Stimulated activated CD8-positive, alpha-beta memory T cell treated with anti-CD3 and anti-CD28 coated beads, Interleukin-7, amount 100 ng/mL, for 4 hours (primary cell): ENCODE data around the gene KRT14.
"Not testable (repeated sequence)": the region's sequence is repeated elsewhere in the genome, so short reads cannot be mapped to it uniquely, and the experiment has no call there.

Experiments
- DNase-seq, 2 donors: peaks; one replicate each; pipeline ENCODE4 v3.0.0-alpha.2; 2020; ENCODE audit warnings: low read depth in 2 of 2

The KRT14 gene

DNA sequence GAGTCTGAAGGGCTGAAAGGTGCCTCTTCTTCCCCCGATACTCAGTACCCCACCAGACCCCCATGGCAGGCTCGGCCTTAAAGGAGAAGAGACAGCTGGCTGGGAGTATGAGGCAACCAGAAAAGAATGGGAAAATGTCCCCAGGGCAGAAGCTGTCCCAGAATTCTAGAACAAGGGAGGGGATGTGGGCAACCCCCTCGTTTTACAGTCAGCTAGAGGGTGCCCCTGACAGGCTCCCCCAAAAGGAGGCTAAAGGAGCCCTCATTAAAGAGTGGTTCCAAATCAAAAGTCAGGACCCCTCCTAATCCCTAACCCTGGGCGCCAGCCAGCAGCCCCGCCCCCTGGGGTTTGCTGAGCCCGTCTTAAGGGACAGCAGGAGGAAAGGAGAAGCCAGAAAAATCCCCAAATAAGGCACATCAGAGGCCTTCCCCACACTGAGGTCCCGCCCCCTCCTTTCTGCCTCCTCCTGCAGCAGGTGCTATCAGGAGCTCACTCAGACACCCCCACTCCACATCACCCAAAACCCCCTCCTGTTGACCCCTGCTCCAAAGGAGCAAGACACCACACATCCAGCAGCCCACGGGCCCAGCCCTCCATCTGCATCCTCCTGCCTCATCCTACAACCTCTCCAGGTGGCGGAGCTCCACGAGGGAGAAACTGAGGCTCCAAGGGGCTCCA lies 36.6 kb upstream of the KRT14 start:
- not testable (repeated sequence) for DNase-seq

DNA sequence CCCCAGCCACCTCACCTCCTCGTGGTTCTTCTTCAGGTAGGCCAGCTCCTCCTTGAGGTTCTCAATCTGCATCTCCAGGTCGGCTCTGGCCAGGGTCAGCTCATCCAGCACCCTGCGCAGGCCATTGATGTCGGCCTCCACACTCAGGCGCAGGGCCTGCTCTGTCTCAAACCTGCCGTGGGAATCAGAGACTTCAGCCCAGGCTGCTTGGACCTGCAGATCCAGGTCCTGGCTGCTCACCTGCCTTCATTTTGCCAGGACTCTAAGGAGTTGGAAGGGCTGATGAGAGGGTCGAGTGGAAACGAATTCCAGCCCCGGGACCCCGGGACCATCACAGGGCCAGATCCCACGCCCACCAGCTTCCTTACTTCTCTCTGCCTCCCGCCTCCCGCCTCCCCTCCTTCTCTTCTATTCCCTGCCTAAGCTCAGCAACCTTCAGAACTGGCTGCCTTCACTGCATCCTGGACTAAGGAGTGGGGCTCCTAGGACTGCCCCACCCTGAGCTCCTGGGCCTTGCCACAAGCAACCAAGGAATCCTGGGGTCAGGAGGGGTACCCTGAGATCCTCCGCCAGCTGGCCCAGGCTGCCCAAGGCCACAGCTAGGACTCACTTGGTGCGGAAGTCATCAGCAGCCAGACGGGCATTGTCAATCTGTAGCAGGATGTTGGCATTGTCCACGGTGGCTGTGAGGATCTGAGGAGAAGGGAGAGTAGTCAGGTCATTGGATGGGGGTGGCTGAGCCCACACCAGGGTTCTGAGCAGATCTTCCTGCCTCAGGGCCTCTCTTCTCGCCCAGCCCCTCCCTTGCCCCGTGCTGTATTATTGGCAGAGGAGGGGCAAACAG lies 35.9 kb upstream of the KRT14 start:
- DNase-seq: not testable (repeated sequence)

DNA sequence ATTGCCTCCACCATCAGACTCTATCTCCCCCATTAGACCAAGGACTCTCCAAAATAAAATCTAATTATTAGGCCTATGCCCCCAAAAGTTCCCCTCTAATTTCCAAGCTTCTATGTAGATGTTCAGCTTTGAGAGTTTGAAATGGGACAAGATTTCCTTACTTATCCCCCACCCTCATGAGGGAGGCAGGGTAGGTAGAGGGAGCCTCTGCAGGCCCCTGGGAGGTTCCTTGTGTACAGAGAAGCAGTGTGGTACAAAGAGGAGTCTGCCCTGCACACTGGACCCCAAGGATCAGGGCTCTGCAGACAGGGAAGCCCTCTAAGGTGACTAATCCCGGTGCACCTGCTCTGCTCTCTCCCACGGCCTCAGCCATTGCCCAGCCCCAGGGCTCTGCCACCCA lies 35.2 kb upstream of the KRT14 start:
- no peak for DNase-seq

DNA sequence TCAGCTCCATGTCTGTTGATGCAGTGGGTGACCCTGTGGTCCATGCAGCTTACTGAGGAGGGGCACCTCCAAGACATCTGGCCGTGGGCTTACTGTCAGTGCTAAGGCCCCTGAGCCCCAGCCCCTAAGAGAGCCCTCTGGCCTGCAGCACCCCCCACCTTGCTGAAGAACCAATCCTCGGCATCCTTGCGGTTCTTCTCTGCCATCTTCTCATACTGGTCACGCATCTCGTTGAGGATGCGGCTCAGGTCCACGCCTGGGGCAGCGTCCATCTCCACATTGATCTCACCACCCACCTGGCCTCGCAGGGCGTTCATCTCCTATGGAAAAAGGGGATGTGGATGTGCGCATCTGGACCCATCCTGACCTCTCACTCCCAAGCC lies 34.7 kb upstream of the KRT14 start:
- not testable (repeated sequence) for DNase-seq

DNA sequence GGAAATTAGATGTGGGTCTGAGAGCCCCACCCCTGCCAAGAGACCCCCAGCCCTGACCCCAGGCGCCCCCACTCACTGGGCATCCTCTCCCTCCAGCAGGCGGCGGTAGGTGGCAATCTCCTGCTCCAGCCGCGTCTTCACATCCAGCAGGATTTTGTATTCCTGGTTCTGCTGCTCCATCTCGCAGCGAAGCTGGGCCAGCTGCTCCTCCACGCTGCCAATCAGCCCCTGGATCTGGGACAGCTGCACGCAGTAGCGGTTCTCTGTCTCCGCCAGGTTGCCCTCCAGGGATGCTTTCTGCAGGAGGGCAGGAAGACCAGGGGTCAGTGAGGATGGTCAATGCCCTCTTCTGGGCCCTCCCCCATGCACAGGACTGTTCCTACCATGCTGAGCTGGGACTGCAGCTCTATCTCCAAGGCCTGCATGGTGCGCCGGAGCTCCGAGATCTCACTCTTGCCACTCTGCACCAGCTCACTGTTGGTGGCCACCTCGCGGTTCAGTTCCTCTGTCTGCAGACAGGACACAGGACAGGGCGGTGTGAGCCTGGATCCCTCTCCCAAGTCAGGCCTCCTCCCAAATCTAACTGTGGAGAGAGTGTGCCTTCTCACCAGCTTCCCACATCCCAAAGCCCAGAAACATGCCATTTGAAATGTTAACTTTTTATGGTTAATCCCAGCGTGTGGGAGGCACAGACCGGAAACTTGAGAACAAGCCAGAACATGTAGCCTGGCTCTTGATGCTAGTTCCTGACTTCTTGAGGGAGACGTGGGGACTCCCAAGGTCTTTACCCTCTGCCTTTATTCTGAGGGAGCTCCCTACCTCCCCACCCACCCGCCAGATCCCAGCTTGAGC lies 34.1 kb upstream of the KRT14 start:
- DNase-seq: no peak

DNA sequence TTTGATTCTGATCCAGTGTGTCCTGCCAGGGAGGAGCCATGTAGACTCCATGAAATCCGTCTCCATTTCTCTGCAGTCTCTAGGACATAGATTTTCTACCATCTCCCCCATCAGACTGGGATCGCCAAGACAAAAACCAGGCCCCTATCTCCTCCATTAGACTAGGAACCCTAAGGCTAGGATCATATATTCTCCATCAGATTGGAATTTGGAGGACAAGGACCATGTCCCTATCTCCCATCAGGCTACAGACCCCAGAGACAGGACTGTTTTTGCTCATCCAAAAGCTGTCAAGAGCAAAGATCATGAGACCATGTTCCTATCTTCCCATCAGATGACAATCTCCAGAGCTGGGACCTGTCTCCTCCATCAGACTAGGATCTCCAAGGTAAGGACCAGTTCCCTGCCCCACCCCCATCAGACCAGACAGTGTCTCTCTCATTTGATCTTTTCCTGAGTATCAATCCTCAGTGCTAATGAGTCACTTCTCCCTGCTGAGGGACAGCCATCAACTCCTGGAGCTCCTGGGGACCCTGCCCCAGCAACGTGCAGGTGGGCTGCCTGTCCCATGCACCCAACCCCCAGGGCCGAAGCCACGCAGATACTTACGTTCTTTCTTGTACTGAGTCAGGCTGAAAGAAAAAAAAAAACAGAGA lies 33.4 kb upstream of the KRT14 start:
- DNase-seq: not testable (repeated sequence)

DNA sequence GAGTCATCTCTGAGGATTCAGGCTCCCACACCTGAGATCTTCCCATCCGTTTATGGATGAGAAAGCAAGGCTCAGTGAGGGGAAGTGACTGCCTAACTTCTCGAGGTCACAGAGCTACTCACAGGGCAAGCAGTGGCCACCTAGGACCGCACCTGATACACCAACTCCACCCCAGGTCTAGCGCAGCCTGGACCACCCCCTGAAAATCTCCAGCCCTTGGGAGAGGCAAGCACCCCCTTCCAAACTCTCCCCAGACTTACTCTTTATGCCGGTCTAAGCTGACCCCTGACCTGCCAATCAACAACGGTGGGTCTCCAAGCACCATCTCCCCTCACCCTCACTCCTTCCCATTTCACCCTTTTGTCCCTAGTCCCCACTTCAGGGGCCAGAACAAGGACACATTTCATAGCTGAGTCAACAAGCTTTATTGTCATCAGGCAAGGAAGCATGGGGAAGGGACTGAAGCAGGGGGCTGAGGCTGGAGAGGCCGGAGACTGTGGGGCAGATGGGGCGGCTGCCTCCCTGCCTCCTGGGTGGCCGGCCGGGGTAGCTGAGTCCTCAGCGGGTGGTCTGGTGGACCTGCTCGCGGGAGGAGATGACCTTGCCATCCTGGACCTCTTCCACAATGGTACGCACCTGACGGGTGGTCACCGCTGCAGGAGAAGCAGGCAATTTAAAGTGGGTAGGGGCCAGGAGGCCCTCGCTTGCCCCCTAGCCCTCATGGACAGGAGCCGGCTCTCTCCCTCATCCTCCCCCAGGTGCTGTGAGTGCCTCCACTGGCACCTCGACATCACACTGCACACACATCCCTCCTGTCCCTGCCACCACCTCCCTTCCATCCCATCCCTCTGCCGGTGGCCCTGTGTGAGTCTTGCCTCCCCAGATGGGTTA lies 32.6 kb upstream of the KRT14 start:
- no peak for DNase-seq

DNA sequence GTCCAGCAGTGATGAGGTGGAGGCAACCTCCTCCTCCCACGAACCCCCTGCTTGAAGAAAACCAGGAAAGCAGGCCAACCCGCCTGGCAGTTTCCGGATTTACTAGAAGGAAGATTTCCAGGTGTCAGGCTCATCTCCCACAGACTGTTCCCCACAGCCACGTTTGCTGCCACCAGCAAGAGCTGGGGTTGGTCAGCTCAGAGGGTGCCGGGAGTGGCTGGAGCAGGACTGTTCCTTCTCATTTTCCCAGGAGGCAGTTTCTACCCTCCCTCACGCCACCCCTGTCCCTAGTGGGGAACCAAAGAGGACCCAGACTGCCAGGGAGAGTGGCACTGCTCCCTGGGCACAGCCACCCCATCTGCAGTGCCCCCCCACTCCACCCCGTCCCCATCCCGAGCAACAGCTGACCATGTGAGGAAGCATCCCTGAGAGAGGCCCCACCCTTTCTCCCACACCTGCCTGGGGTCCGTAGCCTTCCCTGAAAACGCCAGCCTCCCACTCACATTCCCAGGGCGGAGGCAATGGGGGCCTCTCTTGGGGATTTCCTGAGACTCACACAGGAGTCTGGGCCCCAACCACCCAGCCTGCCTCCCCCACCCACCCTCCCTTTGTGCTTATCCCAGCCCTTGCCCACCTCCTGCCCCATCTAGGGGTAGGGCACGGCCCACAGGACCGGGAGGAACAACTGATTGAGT lies 31.8 kb upstream of the KRT14 start:
- no peak for DNase-seq

DNA sequence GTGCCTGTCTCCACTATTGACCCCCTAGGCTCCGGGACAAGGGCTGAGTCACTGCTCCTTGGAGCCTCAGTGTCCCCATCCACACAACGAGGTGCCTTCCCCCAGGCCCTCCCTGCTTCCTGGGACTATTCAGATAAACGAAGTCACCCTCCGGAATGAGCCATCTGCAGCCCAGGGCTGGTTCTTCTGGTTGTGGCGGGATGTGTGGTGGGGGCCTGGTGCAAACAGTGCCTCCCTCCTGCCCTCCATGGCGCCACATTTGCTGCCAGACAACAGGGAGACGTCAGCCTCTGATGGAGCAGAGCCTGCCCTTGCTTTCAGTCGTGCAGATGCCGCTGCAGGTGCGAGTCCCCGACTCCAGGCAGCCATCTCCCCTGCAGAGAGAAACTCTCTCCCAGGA lies 31.0 kb upstream of the KRT14 start:
- DNase-seq: no peak

DNA sequence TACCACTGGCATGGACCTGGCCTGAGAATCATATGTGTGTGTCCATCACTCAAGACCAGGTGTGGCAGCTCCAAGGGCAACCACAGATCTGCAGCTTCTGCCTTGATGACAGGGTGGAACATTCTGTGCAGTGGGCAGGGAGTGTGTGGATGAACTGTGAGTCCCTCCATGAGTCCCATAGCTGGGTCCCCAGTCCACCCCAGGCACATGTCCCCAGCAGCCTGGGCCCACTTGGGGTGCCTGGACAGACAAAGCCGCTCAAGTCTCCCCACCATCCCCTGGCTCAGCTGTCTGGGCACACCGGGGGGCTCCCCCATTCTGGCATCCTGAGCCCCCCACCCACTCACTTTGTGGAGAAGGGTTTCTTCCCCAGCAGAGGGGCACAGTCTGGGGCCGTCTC lies 30.4 kb upstream of the KRT14 start:
- DNase-seq: no peak

DNA sequence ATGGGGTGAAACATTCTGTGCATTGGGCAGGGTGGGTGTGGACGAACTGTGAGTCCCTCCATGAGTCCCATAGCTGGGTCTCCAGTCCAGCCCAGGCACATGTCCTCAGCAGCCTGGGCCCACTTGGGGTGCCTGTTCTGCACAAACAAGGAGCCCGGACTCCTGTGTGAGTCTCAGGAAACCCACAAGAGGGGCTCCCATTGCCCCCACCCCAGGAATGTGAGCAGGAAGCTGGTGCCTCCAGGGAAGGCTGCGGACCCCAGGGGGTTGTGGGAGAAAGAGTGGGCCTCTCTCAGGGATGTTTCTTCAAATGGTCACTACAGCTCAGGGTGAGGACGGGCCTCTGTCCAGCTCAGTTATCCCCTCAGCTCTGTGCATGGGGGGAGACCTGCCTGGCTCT lies 29.8 kb upstream of the KRT14 start:
- DNase-seq: not testable (repeated sequence)

DNA sequence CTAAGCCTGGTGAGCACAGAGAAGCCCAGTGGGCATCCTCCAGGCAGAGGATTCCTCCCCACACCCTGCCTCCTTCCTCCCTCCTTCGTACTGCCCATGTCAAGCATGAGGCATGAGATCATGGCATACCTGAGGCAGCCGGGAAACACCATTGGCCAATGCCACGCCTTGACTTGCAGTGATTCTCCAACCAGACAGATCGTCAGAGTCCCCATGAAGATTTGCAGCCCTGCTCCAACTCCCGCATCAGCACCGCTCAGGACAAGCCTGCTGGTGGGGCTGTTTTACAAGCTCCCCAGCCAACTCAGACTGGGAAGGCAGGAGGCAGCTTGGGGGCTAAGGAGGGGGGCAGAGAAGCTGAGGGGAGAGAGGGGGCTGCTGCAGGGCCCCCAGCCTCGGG lies 28.8 kb upstream of the KRT14 start:
- DNase-seq: no peak

DNA sequence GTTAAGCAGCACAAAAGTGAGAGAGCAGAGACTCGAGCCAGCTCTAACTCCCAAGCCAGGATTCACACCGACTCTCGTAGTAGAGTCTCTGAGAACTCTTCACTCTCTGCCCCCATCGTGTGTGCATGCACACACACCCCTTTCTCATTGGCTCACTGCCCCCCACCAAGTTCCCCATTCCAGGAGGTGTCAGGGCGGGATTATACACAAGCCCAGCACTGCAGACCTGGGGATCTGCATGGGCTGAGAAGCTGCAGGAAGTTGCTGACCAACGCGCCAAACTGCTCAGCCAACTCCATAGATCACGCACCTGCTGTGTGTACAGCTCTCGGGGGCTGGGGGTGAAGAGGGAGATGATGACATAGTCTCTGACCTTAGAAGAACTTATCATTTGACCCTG lies 28.1 kb upstream of the KRT14 start:
- DNase-seq: not testable (repeated sequence)

DNA sequence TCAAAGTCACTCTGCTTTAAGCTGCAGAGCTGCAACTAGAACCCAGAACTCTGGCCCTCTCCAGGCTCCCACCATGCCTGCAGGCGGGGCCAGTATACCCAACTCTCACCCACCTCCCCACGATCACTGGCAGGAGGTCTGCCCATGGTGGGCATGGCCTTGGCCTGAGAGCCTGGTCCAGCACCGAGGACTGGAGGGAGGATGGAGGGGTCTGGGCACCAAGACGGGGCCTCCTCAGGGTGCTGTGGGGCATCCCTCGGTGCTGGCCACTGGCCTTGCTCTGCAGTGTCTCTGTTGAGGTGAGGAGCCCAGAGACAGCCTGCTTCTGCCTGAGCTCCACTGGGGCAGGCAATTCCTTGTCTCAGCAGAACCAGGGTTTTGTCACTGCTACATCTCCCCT lies 27.4 kb upstream of the KRT14 start:
- no peak for DNase-seq

DNA sequence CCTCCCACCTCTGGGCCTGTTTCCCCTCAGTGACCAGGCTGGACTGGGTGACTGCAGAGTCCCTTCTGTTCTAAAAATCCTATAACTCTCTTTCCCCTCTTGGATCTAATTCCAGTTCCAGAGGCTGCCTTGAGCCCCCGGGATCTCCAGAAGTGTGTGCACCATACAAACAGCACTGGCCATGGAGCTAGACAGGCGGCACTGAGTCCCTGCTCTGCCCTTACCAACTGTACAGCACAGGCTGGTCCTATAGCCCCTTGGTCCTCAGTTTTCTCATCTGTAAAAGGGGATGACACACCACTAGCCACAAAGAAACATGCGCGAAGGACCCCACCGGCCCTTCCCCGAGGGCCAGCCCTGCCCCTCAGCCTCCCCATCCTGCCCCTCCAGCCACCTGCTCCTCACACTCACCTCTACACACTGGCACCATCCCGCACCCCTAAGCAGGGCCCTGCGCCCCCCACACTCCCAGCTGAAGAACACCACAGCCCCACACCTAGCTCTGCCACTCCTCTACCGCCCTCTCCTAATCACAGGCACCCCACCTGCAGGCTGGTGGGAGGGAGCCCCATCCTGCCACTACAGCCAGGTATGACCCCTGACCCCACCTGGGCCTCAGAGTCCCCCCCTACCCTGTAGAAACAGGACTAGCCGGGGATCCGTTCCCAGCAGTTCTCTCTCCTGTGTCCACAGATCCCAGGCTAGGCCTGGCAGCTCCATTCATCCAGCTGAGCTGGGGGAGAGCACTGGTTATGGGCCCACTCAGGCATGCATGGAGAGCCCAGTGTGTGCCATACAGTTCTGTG lies 26.8 kb upstream of the KRT14 start:
- DNase-seq: no peak

DNA sequence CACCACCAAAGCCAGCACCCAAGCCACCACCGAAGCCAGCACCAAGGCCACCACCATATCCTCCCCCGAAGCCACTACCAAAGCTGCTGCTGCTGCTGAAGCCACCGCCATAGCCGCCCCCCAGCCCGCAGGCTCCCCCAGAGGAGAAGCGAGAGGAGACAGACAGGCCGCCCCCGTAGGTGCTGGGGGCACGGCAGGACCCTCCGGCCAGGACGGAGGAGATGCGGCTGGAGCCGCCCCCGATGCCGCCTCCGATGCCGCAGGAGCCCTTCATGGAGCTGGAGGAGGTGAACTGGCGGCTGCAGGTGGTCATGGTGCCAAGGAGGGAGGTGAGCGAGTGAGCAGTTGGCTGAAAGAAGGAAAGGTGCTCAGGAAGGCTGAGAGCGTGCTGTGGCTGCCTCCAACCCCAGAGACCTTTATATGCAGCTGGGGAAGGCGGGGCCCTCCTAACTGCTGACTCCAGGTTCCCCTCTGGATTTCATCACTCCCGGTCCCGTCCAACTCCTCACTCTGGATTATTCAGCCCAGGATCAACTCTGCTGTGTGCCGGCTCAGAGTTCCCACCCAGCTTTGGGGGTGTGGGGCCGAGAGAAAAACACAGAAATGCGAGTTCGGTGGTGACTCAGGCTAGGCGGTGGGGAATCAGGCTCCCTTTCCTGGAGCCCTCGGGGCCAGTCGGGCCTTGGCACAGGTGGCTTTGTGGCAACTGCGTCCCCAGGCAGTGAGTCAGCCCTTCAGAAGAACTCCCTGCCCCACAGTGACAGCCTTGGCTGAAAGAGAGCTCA lies 25.9 kb upstream of the KRT14 start, which contains the start of gene KRT16:
Gene KRT16 (minus strand): TSS at position 392 of the 785 bp plus-strand sequence. CDS start 79 bp downstream, at position 313.
- not testable (repeated sequence) for DNase-seq

DNA sequence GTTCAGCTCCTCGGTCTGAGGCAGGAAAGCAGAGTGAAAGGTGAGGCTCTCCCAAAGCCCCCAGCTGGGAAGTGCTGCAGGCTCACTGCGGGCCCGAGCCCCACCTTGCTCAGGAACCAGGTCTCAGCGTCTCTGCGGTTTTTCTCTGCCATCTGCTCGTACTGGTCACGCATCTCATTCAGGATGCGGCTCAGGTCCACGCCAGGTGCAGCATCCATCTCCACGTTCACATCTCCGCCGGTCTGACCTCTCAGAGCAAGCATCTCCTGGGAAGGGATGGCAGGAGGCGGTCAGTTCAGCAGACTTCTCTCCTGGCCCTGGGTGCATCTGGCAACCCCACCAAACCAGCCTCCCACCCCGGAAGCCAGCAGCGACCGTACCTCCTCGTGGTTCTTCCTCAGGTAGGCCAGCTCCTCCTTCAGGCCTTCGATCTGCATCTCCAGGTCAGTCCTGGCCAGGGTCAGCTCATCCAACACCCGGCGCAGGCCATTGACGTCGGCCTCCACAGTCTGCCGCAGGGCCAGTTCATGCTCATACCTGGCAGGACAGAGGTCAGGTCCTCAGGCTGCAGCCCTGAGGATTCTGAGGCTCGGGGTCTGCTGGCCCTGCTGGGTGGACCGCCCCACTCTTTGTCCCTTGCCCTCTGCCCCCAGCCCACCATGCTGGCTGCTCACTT lies 24.4 kb upstream of the KRT14 start:
- no peak for DNase-seq

DNA sequence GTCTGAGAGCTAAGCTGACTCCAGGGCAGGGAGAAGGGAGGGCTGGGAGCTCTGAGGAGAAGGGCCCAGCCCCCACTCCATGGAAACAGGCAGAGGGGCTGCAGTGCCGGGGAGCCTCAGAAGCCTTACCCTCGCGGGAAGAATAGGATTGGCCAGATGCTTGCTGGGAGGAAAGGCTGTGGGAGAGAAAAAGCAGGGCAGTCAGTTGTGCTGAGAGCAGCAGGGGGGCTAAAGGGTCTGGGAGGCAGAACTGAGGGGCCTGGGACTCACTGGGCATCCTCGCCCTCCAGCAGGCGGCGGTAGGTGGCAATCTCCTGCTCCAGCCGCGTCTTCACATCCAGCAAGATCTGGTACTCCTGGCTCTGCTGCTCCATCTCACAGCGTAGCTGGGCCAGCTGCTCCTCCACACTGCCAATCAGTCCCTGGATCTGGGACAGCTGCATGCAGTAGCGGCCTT lies 23.4 kb upstream of the KRT14 start:
- DNase-seq: not testable (repeated sequence)
